ENCODE measurements around the gene SERPINA5. TPM values are rescaled to one million over a fixed set of nuclear protein-coding genes. Genes with fewer than 3 reads are reported as not detected.
"Not testable (repeated sequence)": the region's sequence is repeated elsewhere in the genome, so short reads cannot be mapped to it uniquely, and the experiment has no call there.

SERPINA5 gene
- total RNA-seq, 1 donor from 2014 or later: 4.3 TPM

DNA sequence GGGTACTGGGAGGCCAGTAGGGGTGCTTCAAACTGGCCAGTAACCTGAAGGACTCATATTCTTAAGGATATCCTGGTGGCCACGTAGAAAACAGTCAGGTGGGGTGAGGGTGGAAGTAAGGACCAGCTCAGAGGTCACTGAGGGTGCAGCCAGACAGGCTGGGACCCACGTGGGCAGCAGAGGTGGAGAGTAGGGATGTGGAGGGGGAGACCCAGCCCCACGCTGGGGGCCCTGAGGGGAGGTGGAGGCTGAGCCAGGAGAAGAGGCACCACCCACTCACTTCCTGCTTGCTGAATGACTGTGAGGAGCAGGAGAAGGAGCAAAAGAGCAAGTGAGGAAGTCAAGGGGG is 18.4 kb downstream of the SERPINA5 start:
- Histone ChIP-seq H3K4me1 (peaks cover 10 to 39% of the 10 kb centered on the region in 2 donors), H3K27me3 (no peaks in the 10 kb centered on the region), H3K9me3 (no peaks in the 10 kb centered on the region), H3K27ac (peak overlapping the region; percentile 73 to 79), H3K36me3 (no peaks in the 10 kb centered on the region), H3K4me3 (no peak overlapping the region)
- intact Hi-C loops (cut with DNase I): loop anchor here (2.0 to 5.0 kb wide), 3 partner anchors 557 to 1438 kb away; partner anchors contain the start of genes C14orf132 and DICER1
- TF ChIP-seq, protein P1, sequence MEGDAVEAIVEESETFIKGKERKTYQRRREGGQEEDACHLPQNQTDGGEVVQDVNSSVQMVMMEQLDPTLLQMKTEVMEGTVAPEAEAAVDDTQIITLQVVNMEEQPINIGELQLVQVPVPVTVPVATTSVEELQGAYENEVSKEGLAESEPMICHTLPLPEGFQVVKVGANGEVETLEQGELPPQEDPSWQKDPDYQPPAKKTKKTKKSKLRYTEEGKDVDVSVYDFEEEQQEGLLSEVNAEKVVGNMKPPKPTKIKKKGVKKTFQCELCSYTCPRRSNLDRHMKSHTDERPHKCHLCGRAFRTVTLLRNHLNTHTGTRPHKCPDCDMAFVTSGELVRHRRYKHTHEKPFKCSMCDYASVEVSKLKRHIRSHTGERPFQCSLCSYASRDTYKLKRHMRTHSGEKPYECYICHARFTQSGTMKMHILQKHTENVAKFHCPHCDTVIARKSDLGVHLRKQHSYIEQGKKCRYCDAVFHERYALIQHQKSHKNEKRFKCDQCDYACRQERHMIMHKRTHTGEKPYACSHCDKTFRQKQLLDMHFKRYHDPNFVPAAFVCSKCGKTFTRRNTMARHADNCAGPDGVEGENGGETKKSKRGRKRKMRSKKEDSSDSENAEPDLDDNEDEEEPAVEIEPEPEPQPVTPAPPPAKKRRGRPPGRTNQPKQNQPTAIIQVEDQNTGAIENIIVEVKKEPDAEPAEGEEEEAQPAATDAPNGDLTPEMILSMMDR (IDR thresholded peaks at IDR 0.05): no peak
- DNase-seq (ENCODE audit: low spot score in 2 of 2): no peak

DNA sequence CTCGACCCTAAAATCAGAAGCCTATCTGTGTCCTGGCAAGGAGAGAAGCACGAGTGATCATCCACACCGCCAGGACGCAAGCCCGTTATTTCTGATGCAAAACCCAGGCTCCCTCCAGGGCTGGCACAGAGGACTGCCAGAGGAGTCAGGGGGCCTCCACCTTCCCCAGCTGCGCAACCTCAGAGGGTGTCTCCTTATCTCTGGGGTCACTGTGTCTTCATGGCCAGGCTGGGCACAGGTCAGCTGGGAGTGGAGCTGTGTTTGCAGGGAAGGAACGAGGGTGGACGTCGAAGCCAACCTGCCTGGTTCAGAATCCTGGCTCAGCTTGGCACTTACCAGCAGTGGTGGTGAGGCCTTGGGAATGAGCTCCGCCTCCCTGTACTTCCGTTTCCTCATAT is 18.9 kb downstream of the SERPINA5 start:
- H3K9me3 ChIP-seq: no peaks in the 10 kb centered on the region
- no peaks in the 10 kb centered on the region for H3K36me3 ChIP-seq
- H3K27me3 ChIP-seq: no peaks in the 10 kb centered on the region
- H3K27ac ChIP-seq: peak overlapping the region; percentile 73 to 79
- H3K4me1 ChIP-seq: peaks cover 10 to 39% of the 10 kb centered on the region in 2 donors
- TF ChIP-seq, protein P1 (IDR thresholded peaks at IDR 0.05): no peak
- intact Hi-C loops (cut with DNase I): loop anchor here (2.0 to 5.0 kb wide), 2 partner anchors 557 to 1437 kb away; partner anchors contain the start of genes C14orf132 and DICER1
- H3K4me3 ChIP-seq: no peak overlapping the region
- DNase-seq (ENCODE audit: low spot score in 2 of 2): no peak

DNA sequence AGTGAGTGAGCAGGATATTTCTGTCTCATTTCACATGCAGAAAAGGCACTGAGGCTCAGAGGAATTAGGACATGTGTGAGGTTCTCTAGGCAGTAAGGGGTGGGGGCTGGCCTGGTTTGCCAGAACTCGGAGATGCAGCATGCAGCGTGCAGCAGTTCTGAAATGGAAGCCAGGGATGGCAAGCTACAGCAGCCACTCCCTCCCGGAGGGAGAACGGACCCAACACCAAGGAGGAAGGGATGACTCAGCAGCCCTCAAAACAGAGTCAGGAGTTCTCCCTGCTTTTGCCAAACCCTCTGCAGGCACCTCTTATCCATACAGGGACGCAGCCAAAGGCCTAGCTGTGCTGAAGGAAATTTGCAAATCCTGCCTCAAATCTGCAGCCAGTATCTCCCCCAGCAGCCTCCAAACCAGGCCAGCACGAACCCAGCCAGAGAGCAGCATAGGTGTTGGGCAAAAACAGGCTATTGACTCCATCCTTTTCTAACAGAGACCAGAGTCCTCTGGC is 20.7 kb downstream of the SERPINA5 start:
- Histone ChIP-seq H3K4me1 (peaks cover 10 to 39% of the 10 kb centered on the region in 2 donors), H3K9me3 (no peaks in the 10 kb centered on the region), H3K27me3 (no peaks in the 10 kb centered on the region), H3K36me3 (no peaks in the 10 kb centered on the region), H3K4me3 (no peak overlapping the region), H3K27ac (peak overlapping the region; percentile 73 to 79)
- TF ChIP-seq, protein P1 (IDR thresholded peaks at IDR 0.05): no peak
- DNase-seq (ENCODE audit: low spot score in 2 of 2): peak; percentile 64 to 89
- intact Hi-C loops (cut with DNase I): loop anchor here (2.0 to 5.0 kb wide), 2 partner anchors 555 to 1435 kb away; partner anchors contain the start of genes C14orf132 and DICER1

DNA sequence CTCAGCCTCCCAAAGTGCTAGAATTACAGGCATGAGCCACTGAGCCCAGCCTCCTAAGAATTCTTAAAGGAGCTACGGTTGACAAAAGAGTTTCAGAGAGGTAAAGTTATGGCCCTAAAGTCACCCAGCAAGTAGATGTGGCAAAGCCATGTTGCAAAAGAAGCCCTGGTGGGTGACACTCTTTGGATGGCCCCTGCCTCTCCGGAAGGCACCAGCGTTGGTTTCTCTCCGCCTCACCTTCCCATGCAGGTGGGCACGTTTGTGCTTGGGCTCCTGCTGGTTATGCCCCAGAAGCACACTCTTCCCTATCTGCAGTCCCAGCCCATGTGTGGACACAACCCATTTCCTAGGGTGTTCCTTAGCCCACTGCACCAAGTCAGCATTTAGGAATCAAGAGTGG is 21.5 kb downstream of the SERPINA5 start:
- no peak for DNase-seq (ENCODE audit: low spot score in 2 of 2)
- Histone ChIP-seq H3K9me3 (no peaks in the 10 kb centered on the region), H3K4me1 (peaks cover 10 to 39% of the 10 kb centered on the region in 2 donors), H3K4me3 (no peak overlapping the region), H3K27me3 (no peaks in the 10 kb centered on the region), H3K27ac (peak overlapping the region; percentile 73 to 79), H3K36me3 (no peaks in the 10 kb centered on the region)
- intact Hi-C loops (cut with DNase I): loop anchor here (5.0 kb wide), 1 partner anchor 1435 kb away; the partner anchor contains the start of gene C14orf132
- TF ChIP-seq, protein P1 (IDR thresholded peaks at IDR 0.05): no peak

DNA sequence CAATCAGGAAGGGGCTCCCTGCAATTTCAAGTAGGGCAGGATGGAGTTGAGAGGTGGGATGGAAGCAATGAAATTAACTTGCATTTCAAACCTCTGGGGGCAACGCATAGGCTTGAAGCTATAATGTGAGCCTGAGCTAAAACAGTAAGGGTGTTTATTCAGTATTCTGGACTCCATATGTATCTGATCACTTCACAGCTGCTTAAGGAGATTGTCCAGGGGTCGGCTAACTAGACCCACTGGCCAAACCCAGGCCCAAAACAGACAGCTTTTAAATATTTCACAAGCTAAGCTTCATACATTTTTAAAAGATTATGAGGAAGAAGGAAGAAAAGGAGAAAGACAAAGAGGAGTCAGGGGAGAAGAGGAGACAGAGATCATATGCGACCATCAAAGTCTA is 24.1 kb downstream of the SERPINA5 start:
- Histone ChIP-seq H3K27ac (no peak overlapping the region), H3K4me1 (peaks cover under 1 to 22% of the 10 kb centered on the region in 2 donors), H3K9me3 (no peaks in the 10 kb centered on the region), H3K36me3 (no peaks in the 10 kb centered on the region), H3K27me3 (no peaks in the 10 kb centered on the region), H3K4me3 (no peak overlapping the region)
- intact Hi-C loops (cut with DNase I): no loop called here
- DNase-seq (ENCODE audit: low spot score in 2 of 2): no peak
- TF ChIP-seq, protein P1 (IDR thresholded peaks at IDR 0.05): no peak

DNA sequence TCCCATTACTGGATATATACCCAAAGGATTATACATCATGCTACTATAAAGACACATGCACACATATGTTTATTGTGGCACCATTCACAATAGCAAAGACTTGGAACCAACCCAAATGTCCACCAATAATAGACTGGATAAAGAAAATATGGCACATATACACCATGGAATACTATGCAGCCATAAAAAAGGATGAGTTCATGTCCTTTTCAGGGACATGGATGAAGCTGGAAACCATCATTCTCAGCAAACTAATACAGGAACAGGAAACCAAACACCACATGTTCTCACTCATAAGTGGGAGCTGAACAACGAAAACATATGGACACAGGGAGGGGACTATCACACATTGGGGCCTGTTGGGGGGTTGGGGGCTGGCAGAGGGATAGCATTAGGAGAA is 27.7 kb downstream of the SERPINA5 start:
- H3K27me3 ChIP-seq; intact Hi-C loops (cut with DNase I); H3K4me1 ChIP-seq; H3K4me3 ChIP-seq; H3K36me3 ChIP-seq; H3K9me3 ChIP-seq; H3K27ac ChIP-seq; DNase-seq (ENCODE audit: low spot score in 2 of 2): not testable (repeated sequence)

Data from ascending aorta (tissue), 2 donors.